MM.1S (cell line): ENCODE measurements around the gene F8.

Experiments used
- CTCF ChIP-seq: fragments of 300-600 bp; sonication (generic); IDR thresholded peaks from 2 replicates; pipeline ENCODE4 v1.5.1; 2016; ENCODE audit warnings: antibody characterized with exemption, low read length, mixed read lengths
- EZH2 ChIP-seq: fragments of 300-600 bp; sonication (generic); optimal IDR thresholded peaks from 2 replicates; pipeline ENCODE3; 2017; ENCODE audit warnings: low read depth, mild to moderate bottlenecking, antibody characterized with exemption, low read length, mixed read lengths
- EZH2phosphoT487 ChIP-seq: fragments of 300-600 bp; sonication (generic); IDR thresholded peaks from 2 replicates; pipeline ENCODE4 v1.6.1; 2018; ENCODE audit warnings: antibody characterized with exemption, low read length

- TF ChIP-seq CTCF (no peak), EZH2 (no peak), EZH2phosphoT487 (no peak)
Observed at GRCh38 chrX:154829134-154829533, 193.4 kb downstream of the F8 start.
